Measurements from ENCODE around the gene DRAXIN.

DNA sequence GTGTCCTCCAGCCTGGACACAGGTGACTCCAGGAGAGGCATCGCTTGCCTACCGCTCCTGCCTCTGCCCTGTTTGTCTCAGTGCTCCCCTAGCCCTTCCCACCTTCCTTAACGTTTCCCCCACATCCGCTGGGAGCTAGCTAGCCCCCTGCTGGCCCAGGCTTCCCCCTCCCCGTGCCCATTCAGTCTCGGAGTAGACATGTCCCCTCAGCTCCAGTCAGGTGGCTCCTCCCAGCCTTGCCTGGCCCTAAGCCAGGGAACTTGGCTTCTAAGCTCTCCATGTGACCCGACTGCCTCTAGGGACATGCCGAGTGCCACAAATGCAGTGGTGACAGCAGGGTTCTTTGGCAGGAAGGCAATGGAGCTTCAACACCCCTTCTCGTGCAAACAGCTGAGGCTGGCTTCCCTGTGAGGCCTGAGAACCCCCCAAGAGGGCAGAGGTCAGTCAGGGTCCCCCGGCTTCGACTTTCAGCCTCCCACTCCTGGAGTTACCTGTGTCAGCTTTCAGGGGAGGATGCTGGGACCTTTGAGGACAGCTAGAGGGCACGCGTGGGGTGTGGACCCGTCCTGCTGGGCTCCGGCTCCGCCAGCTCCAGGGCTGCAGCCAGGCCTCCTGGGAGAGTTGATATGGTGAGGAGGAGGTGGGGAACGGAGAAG lies 16.2 kb downstream of the DRAXIN start:
- TF ChIP-seq EZH2 (IDR thresholded peaks at IDR 0.05; ENCODE audit: borderline replicate concordance, low read depth, low read length, severe bottlenecking) (no peak), CTCF (IDR thresholded peaks at IDR 0.05; ENCODE audit: borderline replicate concordance, extremely low read depth, low read length, poor library complexity, severe bottlenecking) (no peak)
